ENCODE measurements around the gene KCNQ1.

GRCh38 chr11:2818021-2818420, 373.2 kb downstream of the KCNQ1 start:
- no peak for TF ChIP-seq CTCF (IDR thresholded peaks at IDR 0.05; ENCODE audit: extremely low read depth in 1 of 2, insufficient read depth in 1 of 2, low read depth in 1 of 2, low read length in 2 of 2)
- TF ChIP-seq POLR2A (IDR thresholded peaks at IDR 0.05; ENCODE audit: low read depth, low read length), result no peak
- no peak for TF ChIP-seq MAX (IDR thresholded peaks at IDR 0.05; ENCODE audit: insufficient read depth, insufficient read length)
- no peak for TF ChIP-seq MYC (IDR thresholded peaks at IDR 0.05; ENCODE audit: low read depth, low read length)
- no peak for TF ChIP-seq JUN (IDR thresholded peaks at IDR 0.05; ENCODE audit: borderline replicate concordance, insufficient read depth, insufficient read length, low read depth)
- TF ChIP-seq EZH2 (IDR thresholded peaks at IDR 0.05; ENCODE audit: borderline replicate concordance, low read depth, low read length, severe bottlenecking), result no peak
- no peak for TF ChIP-seq POLR2AphosphoS5 (IDR thresholded peaks at IDR 0.05; ENCODE audit: insufficient read depth, low read depth, low read length)
